ENCODE results near the gene AKT2.

Gene AKT2

GRCh38 chr19:40271706-40272105, 13.4 kb downstream of the AKT2 start:
- DNase-seq: no peak

- no peak for DNase-seq
Observed at GRCh38 chr19:40270362-40271089, 14.6 kb downstream of the AKT2 start.

DNA sequence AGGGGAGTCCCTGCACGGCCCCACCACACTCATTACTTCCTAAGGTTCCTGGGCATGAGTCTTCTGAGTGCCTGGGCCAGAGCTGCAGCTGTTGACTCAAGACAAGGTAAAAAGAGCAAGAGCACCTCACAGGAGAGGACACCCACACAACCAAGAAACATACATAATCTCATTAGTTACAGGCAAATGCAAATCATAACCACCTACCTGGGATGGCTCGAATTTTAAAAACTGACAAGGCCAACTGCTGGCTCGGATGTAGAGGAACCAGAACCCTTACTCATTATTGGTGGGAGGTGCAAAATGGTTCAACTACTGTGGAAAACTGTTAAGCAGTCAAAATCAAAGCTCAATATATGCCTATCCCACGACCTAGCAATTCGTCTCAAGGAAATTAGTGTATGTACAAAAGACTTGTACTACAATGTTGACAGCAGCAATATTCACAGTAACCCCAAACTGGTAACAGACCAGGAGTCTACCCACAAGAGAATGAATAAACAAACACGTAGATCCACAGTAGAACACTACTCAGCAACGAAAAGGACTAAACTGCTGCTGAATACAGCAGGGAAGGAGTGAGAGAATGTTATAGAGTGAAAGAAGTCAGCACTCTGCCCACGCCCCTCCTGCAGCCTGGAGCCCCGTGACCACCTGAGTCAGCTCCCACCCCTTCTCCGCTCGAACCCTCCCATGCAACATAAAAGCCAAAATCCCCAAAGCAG, 15.8 kb downstream of the AKT2 start:
- DNase-seq: no peak

- DNase-seq: no peak
Observed at GRCh38 chr19:40267601-40267997, 17.5 kb downstream of the AKT2 start.

DNA sequence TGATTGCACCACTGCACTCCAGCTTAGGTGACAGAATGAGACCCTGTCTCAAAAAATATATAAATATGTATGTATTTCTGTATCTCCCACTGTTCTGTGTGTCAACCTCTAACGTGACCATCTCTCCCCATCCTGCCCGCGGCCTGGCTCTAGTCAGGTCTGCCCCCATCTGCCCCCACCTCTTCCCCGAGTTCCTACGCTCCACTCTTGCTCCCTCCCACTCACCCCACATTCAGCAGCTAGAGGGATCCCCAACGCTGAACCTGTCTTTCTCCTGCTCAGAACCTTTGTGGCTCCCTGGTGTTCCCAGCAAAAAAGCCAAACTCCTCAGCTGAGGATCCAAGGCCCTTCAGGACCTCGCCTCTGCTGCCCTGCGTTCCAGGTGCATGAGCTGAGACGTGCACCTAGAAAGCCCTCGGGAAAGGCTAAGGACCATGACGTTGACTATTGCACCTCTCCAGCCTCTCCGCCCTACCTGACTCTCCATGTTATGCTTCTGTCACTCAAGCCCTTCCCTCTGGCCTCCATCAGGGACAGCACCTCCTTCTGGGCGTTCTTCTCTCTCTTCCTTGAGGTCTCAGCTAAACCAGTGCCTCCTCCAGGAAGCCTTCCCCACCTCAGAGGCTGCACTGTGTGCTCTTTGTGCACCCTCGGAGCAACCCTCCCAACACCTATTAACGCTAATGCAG, 18.1 kb downstream of the AKT2 start:
- no peak for DNase-seq

DNA sequence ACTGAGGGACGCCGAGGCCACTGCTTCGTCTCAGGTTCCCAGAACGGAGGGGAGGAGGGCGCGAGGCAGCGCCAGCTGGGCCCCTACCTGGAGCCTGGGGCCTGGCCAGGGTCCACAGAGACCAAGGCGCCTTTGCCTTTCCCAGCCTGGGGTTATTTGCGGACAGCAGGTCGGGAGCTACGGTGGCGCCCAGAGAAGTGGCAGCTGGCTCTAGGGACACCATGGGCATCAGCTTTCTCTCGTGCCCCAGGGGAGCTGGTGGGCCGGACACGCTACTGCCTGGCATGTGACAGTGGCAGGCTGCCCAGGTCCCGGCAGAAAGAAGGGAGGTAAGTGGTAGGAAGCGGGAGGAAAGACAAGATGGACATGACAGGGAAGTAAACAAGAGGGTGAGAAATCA, 19.0 kb downstream of the AKT2 start:
- no peak for DNase-seq

DNA sequence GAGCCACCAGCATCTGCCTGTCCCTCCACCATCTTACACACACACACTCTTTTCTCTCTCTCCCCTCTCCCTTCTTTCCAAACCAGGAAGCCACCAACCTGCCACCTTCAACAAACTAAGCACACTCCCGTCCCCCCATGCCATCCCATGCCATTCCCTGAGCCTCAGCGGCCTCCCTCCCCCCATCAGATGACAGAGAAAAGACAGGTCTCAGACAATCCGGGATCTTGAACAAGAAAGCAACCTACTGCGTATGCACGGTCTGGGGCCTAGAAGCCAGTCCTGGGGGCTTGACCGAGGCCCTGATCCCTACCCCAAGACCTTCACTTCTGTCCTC, 19.4 kb downstream of the AKT2 start:
- DNase-seq: no peak

DNA sequence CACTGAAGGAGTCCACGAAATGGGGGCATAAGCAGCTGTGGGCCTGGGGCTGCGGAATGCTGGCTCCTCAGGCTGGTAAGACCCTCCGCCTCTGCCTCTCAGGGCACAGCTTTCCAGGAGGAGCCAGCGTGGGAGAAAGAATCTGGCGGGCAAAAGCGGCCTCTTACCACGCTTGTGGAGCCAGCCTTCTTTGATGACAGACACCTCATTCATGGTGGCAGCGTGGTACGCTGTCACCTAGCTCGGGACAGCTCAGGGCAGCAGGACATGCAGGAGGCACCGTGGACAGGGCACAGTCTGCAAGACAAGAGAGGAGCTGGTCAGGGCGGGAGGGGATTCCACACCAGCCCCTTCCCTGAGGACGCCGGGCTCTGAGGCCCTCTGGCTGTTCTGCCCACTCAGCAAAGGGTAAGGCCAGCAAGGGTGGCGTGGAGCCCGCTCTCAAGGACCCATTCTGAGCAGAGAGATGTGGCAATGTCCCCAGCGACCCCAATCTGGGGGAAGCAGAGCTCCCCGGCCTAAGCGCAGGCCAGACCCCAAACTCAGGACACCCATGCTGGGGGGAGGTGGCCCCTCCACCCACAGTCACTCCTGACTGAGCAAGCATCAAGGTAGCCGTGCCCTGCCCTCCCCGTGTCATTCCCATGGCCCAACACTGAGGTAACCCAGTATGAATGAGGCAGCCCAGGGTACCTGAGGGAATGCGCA, 19.9 kb downstream of the AKT2 start:
- no peak for DNase-seq

DNA sequence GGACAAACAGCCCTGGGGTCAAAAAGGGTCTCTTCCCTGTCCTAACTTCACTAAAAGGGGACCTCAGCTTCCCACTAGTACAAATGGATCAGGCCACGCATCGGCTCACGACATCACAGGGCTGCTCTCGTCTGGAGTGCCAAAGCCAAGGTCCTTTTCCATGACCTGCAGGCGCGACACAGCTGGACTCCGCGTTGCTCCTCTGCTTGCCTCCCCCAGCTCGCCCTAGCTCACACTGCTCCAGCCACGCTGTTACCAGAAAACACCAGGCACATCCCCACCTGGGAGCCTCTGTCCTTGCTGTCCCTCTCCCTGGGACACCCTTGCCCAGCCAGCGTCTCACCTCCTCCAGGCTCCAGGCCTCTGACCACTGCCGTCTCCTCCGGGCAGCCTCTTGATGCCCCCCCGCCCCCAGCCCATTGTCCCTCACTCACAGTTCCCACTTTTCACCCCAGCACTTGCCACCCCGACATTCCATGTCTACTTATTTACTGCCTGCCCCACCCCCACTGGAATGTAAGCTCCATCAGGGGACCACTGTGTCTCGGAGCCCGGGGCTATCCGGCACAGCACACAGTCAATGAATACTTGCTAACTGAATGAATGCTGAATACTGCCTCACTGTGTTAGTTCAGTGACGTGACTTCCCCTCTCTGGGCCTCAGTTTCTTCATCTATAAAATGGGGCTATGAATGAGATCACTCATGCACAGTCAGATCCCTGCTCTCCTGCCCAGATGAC, 20.7 kb downstream of the AKT2 start:
- no peak for DNase-seq

- DNase-seq: no peak
Observed at GRCh38 chr19:40263440-40264313, 21.5 kb downstream of the AKT2 start.

DNA sequence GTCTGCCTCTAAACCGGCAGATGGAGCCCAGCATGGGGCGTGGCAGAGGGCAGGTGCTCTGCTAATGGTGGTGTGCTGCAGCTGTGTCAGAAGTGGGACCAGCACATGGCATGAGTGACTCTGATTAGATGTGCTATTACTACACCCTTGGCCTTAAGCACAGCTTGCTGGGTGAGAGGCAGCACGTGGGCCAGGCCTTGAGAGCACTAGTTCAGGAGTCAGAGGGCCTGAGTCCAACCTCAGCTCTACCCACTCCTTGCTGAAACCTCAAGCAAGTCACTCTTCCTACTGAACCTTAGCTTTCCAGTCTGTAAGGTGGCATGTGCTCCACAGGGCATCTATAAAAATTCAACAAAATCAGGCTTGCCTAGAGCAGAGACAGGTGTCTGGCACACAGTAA, 22.7 kb downstream of the AKT2 start:
- no peak for DNase-seq

- no peak for DNase-seq
Observed at GRCh38 chr19:40261631-40262030, 23.5 kb downstream of the AKT2 start.

DNA sequence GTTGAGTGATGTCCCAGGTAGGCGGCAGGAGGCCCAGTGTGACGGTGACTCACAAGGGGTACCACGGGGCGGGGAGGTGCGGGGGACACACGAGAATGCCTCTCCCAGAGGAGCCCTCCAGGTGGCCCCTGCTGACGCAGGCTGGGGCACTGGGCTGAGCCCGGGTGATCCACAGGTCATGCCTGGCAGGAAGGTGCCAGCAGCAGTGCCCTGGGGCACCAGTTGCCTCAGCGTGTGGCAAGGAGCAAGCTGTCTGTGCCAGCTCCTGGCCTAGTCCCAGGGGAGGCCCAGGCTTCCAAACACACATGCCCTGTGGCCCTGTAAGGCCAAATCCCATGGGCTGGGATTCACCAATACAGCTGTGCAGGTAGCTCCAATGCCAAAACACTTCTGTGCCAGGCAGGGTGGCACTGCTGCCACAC, 28.0 kb downstream of the AKT2 start:
- no peak for DNase-seq

GRCh38 chr19:40256512-40256911, 28.6 kb downstream of the AKT2 start:
- no peak for DNase-seq

DNA sequence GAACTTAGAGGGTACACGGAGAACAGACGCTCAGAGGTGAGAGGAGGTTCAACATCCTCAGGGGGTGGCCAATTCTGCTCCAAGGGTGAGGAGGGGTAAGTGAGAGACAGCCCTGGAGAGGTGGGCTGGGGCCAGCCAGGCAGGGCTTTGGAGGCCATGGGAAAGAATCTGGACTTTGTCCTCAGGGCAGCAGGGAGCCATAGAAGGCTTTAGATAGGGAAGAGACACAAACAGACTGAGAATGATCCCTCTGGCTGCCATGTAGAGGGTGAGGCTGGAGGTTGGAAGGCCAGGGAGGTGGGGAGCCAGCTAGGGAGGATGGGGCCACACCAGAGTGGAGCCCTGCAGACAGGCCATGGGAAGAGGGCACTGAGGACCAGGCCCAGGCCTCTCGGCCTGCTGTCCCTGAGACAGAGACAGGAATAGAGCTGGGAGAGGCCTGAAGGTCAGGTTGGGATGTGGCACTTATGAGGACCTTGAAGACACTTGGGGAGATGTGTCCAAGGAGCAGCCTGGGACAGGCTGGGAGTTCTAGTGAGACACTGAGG, 29.5 kb downstream of the AKT2 start:
- no peak for DNase-seq

GRCh38 chr19:40254714-40255418, 30.3 kb downstream of the AKT2 start:
- DNase-seq: no peak

DNA sequence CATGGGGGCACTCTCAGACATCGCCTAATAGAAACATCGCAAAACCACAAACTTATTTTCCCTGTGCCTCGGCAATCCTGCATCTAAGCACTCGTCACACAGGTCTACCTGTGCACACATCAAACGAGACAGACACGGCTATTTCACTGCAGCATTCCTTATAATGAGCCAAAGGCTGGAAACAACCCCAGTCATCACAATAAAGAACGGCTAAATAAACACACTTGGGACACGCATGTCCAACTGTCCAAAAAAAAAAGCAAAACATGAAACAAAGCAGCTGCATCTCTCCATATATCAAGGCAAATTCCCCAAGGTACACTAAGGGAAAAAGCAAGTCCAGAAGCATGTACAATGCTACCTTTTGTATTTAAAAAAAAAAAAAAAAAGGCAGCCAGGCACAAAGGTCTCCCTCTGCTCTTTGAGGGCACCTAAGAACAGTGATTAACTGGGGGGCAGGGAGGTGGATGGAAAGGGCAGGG, 31.5 kb downstream of the AKT2 start:
- DNase-seq: no peak

DNA sequence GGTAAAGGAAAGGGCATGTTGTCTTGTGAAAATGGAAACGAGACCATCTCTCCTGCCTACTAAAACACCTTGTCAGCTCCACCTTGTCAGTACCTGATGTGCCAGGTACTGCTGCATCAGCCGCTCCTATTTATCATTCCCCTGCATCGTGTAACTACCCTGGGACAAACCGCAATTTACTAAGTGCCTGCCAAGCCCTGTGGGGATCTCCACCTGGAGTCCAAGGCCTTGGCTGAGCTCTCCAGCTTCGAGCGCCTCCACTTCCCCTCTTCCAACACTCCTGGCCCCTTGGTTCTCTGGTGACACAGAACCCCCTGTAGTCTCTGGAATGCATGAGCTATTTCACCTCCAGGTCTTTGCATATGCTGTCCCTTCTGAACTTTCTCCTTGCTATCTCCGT, 32.8 kb downstream of the AKT2 start:
- DNase-seq: no peak

DNA sequence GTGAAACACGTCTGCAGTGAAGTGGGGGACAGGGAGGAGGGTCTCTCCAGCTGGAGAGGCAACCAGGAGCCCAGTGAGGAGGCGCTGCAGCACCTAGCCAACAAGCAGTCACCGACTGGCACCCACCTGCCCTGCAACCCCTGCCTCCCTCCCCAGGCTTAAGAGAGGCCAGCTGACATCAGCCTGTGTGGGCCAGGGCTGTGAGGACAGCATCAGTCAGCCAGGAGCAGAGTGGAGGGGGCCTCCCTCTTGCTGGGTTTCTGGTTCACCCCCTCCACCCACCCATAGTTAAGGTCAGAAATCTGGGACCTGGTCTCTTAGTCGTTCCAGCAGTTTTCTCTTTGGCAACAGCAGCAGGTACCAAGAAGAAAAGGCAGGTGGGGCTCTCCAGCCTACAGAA, 33.2 kb downstream of the AKT2 start:
- DNase-seq: no peak

GRCh38 chr19:40251244-40251643, 33.9 kb downstream of the AKT2 start:
- no peak for DNase-seq

DNA sequence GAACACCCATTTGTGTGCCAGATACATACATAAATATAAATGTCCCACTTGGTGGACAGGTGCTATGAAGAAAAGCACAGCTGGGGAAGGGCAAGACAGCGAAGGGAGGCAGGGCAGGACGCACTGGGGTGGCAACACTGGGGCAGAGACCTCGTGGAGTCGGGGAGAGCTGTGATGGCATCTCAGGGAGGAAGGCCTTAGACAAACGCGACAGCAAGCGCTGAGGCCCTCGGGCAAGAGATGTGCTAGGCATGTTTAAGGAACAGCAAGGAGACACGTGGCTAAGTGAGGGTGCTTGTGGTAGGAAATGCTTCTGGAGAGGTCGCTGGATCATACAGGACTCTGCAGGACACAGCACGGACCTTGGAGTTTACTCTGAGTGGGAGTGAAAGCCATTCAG, 35.4 kb downstream of the AKT2 start:
- no peak for DNase-seq

Measured in activated gamma-delta T cell (primary cell).